ENCODE data around the gene MRPL36. TPM values are rescaled to one million over a fixed set of nuclear protein-coding genes. Genes with fewer than 3 reads are reported as not detected.

Gene MRPL36
- total RNA-seq, 2 donors from 2014 or later, result 47.9 to 66.3 TPM

- Histone ChIP-seq H3K27ac (no peak overlapping the region), H3K27me3 (replicated peaks; ENCODE audit: insufficient read depth) (no peaks in the 10 kb centered on the region), H3K36me3 (no peaks in the 10 kb centered on the region), H3K4me1 (replicated peaks) (peaks cover 3% of the 10 kb centered on the region), H3K9me3 (no peaks in the 10 kb centered on the region), H3K4me3 (no peak overlapping the region)
- WGBS, result 62% methylated on average over 15 of the region's 15 CpGs
- no peak for DNase-seq (ENCODE audit: low spot score)
- TF ChIP-seq, protein P1, sequence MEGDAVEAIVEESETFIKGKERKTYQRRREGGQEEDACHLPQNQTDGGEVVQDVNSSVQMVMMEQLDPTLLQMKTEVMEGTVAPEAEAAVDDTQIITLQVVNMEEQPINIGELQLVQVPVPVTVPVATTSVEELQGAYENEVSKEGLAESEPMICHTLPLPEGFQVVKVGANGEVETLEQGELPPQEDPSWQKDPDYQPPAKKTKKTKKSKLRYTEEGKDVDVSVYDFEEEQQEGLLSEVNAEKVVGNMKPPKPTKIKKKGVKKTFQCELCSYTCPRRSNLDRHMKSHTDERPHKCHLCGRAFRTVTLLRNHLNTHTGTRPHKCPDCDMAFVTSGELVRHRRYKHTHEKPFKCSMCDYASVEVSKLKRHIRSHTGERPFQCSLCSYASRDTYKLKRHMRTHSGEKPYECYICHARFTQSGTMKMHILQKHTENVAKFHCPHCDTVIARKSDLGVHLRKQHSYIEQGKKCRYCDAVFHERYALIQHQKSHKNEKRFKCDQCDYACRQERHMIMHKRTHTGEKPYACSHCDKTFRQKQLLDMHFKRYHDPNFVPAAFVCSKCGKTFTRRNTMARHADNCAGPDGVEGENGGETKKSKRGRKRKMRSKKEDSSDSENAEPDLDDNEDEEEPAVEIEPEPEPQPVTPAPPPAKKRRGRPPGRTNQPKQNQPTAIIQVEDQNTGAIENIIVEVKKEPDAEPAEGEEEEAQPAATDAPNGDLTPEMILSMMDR (IDR thresholded peaks at IDR 0.05), result no peak
- TF ChIP-seq POLR2A (IDR thresholded peaks at IDR 0.05) (no peak), POLR2AphosphoS5 (IDR thresholded peaks at IDR 0.05) (no peak)
- intact Hi-C loops (cut with DNase I), result no loop called here
Measured at GRCh38 chr5:1765141-1765879, 34.3 kb downstream of the MRPL36 start.

GRCh38 chr5:1764606-1764960, 35.1 kb downstream of the MRPL36 start:
- no peak for DNase-seq (ENCODE audit: low spot score)
- Histone ChIP-seq H3K4me3 (no peak overlapping the region), H3K36me3 (no peaks in the 10 kb centered on the region), H3K9me3 (no peaks in the 10 kb centered on the region), H3K27me3 (replicated peaks; ENCODE audit: insufficient read depth) (no peaks in the 10 kb centered on the region), H3K4me1 (replicated peaks) (peaks cover 3% of the 10 kb centered on the region), H3K27ac (peak overlapping the region; percentile 1 to 15)
- intact Hi-C loops (cut with DNase I), result no loop called here
- WGBS, result 50% methylated on average over 11 of the region's 11 CpGs
- TF ChIP-seq POLR2AphosphoS5 (IDR thresholded peaks at IDR 0.05) (no peak), POLR2A (IDR thresholded peaks at IDR 0.05) (no peak)
- TF ChIP-seq, protein P1 (IDR thresholded peaks at IDR 0.05), result no peak

DNA sequence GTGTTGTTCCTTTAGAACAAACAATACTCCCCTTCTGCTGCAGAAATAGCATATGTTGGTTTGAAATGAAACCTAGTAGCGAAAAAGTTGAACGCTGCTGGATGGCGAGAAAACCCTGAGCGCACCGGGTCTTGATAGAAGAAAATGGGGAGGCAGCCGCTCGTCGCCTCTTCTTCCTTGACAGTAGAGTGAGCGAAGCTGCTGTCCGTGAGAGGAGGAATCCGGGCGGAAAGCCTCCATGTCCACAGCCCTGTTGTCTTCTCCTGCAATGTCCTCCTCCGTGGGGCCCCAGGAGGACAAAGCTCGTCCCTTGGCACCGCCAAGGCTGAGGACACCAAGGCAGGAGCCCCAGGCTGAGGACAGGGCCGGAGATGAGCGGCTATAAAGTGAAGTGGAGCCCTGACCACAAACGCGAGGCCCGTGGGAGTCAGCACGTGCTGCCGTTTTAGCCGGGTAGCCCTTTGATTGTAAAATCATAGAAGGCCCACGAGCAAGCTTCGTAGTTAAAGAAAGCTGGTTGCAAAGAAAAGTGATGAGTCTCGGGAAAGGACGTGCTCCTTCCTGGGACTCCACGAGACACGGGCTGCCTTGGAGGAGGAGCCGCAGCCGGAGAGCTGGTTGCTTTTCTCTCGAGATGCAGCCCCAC, 35.6 kb downstream of the MRPL36 start:
- no peaks in the 10 kb centered on the region for H3K9me3 ChIP-seq
- DNase-seq (ENCODE audit: low spot score), result no peak
- WGBS, result 58% methylated on average over 32 of the region's 32 CpGs
- TF ChIP-seq POLR2AphosphoS5 (IDR thresholded peaks at IDR 0.05), result no peak
- TF ChIP-seq POLR2A (IDR thresholded peaks at IDR 0.05), result no peak
- intact Hi-C loops (cut with DNase I), result no loop called here
- peak overlapping the region; percentile 1 to 15 for H3K27ac ChIP-seq
- H3K4me3 ChIP-seq, result no peak overlapping the region
- no peaks in the 10 kb centered on the region for H3K27me3 ChIP-seq (replicated peaks; ENCODE audit: insufficient read depth)
- peaks cover 3% of the 10 kb centered on the region for H3K4me1 ChIP-seq (replicated peaks)
- no peaks in the 10 kb centered on the region for H3K36me3 ChIP-seq

DNA sequence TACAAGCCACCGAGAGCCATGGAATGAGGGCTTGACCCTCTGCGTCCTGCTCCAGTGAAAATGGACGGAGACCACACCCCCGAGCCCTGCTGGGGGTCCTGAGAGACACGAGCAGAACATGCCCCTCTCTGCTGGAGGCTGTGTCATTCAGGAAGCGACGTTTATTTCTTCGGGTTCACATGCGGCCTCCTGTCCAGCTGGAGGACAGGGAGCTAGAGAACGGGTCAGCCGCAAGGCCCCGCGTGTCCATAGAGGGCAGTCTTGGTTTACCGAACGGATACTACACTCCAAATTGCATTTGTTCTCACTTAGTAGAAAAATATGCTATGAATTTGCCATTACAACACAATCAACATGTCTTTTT, 36.1 kb downstream of the MRPL36 start:
- TF ChIP-seq POLR2A (IDR thresholded peaks at IDR 0.05), result no peak
- TF ChIP-seq, protein P1 (IDR thresholded peaks at IDR 0.05), result peak in 3 of 4 experiments; percentile 52 to 61 (median 53)
- TF ChIP-seq POLR2AphosphoS5 (IDR thresholded peaks at IDR 0.05), result peak; percentile 53
- H3K36me3 ChIP-seq, result no peaks in the 10 kb centered on the region
- intact Hi-C loops (cut with DNase I), result no loop called here
- peaks cover 3% of the 10 kb centered on the region for H3K4me1 ChIP-seq (replicated peaks)
- peak overlapping the region in 1 of 2 donors; percentile 1 for H3K27ac ChIP-seq
- no peaks in the 10 kb centered on the region for H3K9me3 ChIP-seq
- DNase-seq (ENCODE audit: low spot score), result peak; percentile 38
- H3K27me3 ChIP-seq (replicated peaks; ENCODE audit: insufficient read depth), result no peaks in the 10 kb centered on the region
- no peak overlapping the region for H3K4me3 ChIP-seq
- 57% methylated on average over 15 of the region's 15 CpGs for WGBS

DNA sequence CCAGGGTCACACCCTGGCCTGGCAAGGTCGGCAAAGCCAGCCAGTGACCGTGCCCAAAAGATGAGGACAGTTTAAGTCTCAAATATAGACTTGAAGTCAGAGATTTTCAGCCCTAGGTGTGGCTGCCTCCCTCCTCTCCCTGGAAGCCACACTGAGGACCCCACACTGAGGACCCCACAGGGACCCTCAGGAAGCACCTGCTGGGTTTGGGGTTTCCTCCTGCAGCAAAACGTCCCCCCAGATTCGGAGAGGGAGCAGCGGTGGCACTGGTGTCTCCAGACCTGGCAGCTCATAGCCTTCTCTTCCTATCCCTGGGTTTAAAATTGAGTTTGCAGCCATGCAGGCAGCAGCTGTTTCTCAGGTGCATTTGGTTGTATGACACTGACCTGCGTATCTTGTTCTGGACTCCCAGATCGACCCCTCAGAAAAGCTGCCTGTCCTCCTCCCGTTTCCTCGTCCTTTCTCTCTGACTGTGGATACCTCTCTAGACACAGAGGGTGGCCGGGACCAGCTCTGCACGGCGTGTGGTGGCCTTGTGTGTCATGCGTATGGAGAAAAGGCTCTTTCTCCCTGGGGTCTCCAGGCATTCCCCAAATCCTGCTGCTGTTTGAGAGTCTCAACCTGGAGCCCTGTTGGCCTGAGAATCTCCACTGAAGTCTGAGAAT, 36.6 kb downstream of the MRPL36 start:
- no peak for DNase-seq (ENCODE audit: low spot score)
- Histone ChIP-seq H3K27me3 (replicated peaks; ENCODE audit: insufficient read depth) (no peaks in the 10 kb centered on the region), H3K27ac (peak overlapping the region in 1 of 2 donors; percentile 1), H3K4me3 (no peak overlapping the region), H3K4me1 (replicated peaks) (peaks cover 3% of the 10 kb centered on the region), H3K36me3 (no peaks in the 10 kb centered on the region), H3K9me3 (no peaks in the 10 kb centered on the region)
- TF ChIP-seq, protein P1 (IDR thresholded peaks at IDR 0.05), result no peak
- TF ChIP-seq POLR2AphosphoS5 (IDR thresholded peaks at IDR 0.05) (no peak), POLR2A (IDR thresholded peaks at IDR 0.05) (no peak)
- 93% methylated on average over 13 of the region's 13 CpGs for WGBS
- intact Hi-C loops (cut with DNase I), result no loop called here
